Fibroblast of mammary gland (primary cell): ENCODE measurements around the gene PSD.

ENCODE experiments used
- DNase-seq: peaks from one replicate; pipeline ENCODE4 v3.0.0-alpha.2; 2010; ENCODE audit warnings: low read depth
- H3K4me3 ChIP-seq: 2 replicates; pipeline ENCODE4 v1.5.1; 2011; ENCODE audit warnings: low read depth, mild to moderate bottlenecking, low read length, moderate library complexity; ENCODE audit not compliant: control insufficient read depth
- TF ChIP-seq, protein P1 (sequence below): conservative IDR thresholded peaks from 2 replicates; pipeline ENCODE4 v1.5.1; 2011; ENCODE audit warnings: low read depth, low read length, inconsistent platforms; ENCODE audit not compliant: control insufficient read depth, insufficient read depth

PSD gene

DNA sequence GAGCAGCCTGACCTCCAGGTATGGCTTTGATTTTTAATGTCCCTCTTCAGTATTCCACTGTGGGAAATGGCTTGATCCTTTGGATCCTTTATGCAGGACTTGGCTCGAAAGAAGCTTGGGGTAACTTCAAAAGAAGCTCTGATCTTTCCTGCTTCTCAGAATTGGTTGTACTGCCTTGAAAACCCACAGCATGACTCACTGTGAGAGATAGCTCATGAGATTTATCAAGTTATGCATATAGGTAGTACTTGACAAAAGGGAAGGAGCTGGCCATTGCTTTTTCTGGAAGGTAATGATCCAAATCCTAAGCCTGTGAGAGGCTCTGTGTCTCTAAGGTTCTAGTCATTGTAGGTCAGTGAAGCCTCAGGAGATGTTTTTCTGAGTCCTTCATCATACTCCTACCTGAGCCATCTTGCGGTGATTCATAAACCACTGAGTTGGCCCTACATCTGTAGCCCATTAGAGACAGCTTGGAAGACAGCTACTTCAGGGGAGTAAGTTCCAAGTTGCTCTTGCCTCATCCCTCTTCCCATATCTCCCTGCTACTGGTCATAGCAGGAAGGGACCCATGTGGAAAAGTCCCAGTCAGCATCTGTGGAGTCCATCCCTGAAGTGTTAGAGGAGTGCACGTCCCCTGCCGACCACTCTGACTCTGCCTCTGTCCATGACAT, 59.7 kb downstream of the PSD start:
- peak; percentile 89 for DNase-seq
- TF ChIP-seq, protein P1, sequence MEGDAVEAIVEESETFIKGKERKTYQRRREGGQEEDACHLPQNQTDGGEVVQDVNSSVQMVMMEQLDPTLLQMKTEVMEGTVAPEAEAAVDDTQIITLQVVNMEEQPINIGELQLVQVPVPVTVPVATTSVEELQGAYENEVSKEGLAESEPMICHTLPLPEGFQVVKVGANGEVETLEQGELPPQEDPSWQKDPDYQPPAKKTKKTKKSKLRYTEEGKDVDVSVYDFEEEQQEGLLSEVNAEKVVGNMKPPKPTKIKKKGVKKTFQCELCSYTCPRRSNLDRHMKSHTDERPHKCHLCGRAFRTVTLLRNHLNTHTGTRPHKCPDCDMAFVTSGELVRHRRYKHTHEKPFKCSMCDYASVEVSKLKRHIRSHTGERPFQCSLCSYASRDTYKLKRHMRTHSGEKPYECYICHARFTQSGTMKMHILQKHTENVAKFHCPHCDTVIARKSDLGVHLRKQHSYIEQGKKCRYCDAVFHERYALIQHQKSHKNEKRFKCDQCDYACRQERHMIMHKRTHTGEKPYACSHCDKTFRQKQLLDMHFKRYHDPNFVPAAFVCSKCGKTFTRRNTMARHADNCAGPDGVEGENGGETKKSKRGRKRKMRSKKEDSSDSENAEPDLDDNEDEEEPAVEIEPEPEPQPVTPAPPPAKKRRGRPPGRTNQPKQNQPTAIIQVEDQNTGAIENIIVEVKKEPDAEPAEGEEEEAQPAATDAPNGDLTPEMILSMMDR: no peak
- H3K4me3 ChIP-seq: no peak overlapping the region

DNA sequence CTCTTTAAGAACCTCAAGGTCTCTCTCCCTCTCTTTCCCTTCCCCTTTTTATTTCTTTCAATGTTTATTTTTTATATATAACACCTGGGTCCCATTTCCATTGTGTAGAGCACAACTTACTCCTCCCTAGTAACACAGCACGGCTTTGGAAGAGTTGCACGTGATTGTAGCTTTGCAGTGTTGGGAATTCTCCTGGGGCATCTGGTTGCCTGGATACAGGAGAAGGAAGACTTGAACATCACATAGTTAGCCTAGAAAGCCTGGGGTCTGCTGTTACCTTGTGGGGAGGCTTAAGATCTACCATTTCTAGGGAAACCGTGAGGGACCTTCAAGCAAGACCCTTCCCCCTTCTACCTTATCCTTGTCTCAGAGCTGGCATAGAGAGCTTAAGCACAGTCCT, 64.1 kb downstream of the PSD start:
- DNase-seq: no peak
- TF ChIP-seq, protein P1: no peak
- H3K4me3 ChIP-seq: no peak overlapping the region
